DMS53 treated with DMSO at 0.1 percent for 48 hours (cell line): ENCODE measurements around the gene COX7A1.

Source experiments
- DNase-seq: peaks from one replicate; lab custom pipeline; 2025; ENCODE audit not compliant: unreplicated experiment; lab: John Stamatoyannopoulos, UW

Gene COX7A1

GRCh38 chr19:36113425-36113824, 38.8 kb downstream of the COX7A1 start:
- no peak for DNase-seq

DNA sequence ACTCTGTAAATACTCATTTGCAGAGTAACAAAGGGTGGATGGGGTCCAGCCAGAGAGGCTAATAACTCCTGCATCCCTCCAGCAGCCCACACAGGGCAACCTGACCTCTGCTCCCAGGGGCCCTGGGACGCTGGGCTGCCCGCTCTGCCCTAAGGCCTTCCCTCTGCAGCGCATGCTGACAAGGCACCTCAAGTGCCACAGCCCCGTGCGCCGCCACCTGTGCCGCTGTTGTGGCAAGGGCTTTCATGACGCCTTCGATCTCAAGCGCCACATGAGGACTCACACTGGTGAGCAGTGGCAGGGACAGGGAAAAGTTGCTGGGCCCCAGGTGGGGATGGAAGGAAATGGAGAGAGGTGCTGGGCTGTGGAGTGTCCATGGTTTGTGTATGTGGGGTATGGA, 39.6 kb downstream of the COX7A1 start:
- DNase-seq = no peak

DNA sequence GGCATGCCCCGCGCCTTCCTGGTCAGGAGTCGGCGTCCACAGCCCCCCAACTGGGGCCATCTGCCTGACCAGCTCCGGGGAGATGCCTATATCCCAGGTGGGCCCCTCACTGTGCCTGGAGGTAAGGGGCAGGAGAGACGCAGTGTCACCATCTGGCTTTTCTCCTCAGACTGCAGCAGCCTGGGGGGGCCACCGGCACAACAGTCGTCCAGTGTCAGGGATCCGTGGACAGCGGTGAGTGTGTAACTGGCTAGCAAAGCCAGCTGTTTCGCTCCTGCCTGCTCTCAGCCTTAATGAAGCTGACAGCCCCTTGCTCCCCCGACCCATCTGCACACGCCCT, 41.1 kb downstream of the COX7A1 start:
- DNase-seq = no peak

GRCh38 chr19:36110487-36111199, 41.6 kb downstream of the COX7A1 start, which contains the start of gene OVOL3:
Gene OVOL3, plus strand, starts transcription at chr19:36111143. Its CDS starts 60 bp downstream, at chr19:36111203.
- DNase-seq = no peak

- DNase-seq = no peak
Observed at GRCh38 chr19:36108684-36109083, 43.6 kb downstream of the COX7A1 start.

- DNase-seq = no peak
Observed at GRCh38 chr19:36106991-36107390, 45.3 kb downstream of the COX7A1 start.

DNA sequence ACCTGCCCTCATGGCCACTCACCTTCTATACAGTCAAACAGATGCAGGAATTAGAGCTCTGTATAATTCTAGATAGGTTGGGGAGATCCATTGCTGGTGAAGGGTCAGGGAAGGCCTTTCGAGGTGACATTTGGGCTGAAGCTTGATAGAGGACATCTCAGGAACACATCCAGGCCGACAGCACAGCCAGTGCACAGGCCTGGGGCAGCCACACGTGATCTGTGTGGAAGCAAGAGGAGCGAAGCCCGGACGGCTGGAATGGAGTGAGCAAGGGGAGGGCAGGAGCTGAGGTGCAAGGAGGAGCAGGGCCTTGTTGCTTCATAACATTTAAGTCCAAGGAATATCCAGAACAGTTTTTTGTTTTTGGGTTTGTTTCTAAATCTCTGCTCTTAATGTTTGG, 45.8 kb downstream of the COX7A1 start:
- no peak for DNase-seq

GRCh38 chr19:36103842-36104552, 48.2 kb downstream of the COX7A1 start:
- no peak for DNase-seq

- DNase-seq = no peak
Observed at GRCh38 chr19:36103040-36103626, 49.1 kb downstream of the COX7A1 start.

- DNase-seq = no peak
Observed at GRCh38 chr19:36101550-36102327, 50.5 kb downstream of the COX7A1 start.
